Effector memory CD4-positive, alpha-beta T cell (primary cell): Measurements from ENCODE around the gene MGLL.

Source experiments
- DNase-seq, 3 donors: peaks; one replicate each; pipeline ENCODE4 v3.0.0-alpha.2; 2020
- H3K27ac ChIP-seq: 2 replicates; pipeline ENCODE4 v1.7.0; 2013; ENCODE audit warnings: mild to moderate bottlenecking, low read length, moderate library complexity; ENCODE audit not compliant: insufficient read depth, poor library complexity, severe bottlenecking
- H3K27me3 ChIP-seq: replicated peaks from 2 replicates; pipeline ENCODE4 v1.7.0; 2013; ENCODE audit warnings: mild to moderate bottlenecking, low read length; ENCODE audit not compliant: insufficient read depth, control insufficient read depth, poor library complexity, severe bottlenecking
- H3K36me3 ChIP-seq: 2 replicates; pipeline ENCODE4 v1.7.0; 2013; ENCODE audit warnings: mild to moderate bottlenecking, low read length, moderate library complexity; ENCODE audit not compliant: control insufficient read depth, insufficient read depth
- H3K4me1 ChIP-seq: 2 replicates; pipeline ENCODE4 v1.7.0; 2013; ENCODE audit warnings: low read length, mild to moderate bottlenecking; ENCODE audit not compliant: control insufficient read depth, insufficient read depth, poor library complexity, severe bottlenecking
- H3K4me3 ChIP-seq: 2 replicates; pipeline ENCODE4 v1.7.0; 2013; ENCODE audit warnings: low read length, low read depth, mild to moderate bottlenecking; ENCODE audit not compliant: insufficient read depth, poor library complexity, severe bottlenecking
- H3K9me3 ChIP-seq: 2 replicates; pipeline ENCODE4 v1.7.0; 2013; ENCODE audit warnings: mild to moderate bottlenecking, low read length, moderate library complexity; ENCODE audit not compliant: control insufficient read depth

The MGLL gene

GRCh38 chr3:127777332-127777731 lies 45.0 kb downstream of the MGLL start:
- Histone ChIP-seq H3K4me3 (no peak overlapping the region), H3K27ac (no peak overlapping the region), H3K9me3 (no peaks in the 10 kb centered on the region), H3K36me3 (no peaks in the 10 kb centered on the region), H3K27me3 (no peaks in the 10 kb centered on the region), H3K4me1 (no peaks in the 10 kb centered on the region)
- no peak for DNase-seq

- no peaks in the 10 kb centered on the region for H3K9me3 ChIP-seq
- DNase-seq: no peak
- H3K27ac ChIP-seq: no peak overlapping the region
- H3K27me3 ChIP-seq: no peaks in the 10 kb centered on the region
- H3K4me1 ChIP-seq: no peaks in the 10 kb centered on the region
- no peak overlapping the region for H3K4me3 ChIP-seq
- no peaks in the 10 kb centered on the region for H3K36me3 ChIP-seq
Observed at GRCh38 chr3:127776347-127776746, 46.0 kb downstream of the MGLL start.

GRCh38 chr3:127775398-127776109 lies 46.8 kb downstream of the MGLL start:
- H3K27ac ChIP-seq: no peak overlapping the region
- H3K4me3 ChIP-seq: no peak overlapping the region
- no peaks in the 10 kb centered on the region for H3K4me1 ChIP-seq
- DNase-seq: no peak
- no peaks in the 10 kb centered on the region for H3K9me3 ChIP-seq
- H3K36me3 ChIP-seq: no peaks in the 10 kb centered on the region
- H3K27me3 ChIP-seq: no peaks in the 10 kb centered on the region

DNA sequence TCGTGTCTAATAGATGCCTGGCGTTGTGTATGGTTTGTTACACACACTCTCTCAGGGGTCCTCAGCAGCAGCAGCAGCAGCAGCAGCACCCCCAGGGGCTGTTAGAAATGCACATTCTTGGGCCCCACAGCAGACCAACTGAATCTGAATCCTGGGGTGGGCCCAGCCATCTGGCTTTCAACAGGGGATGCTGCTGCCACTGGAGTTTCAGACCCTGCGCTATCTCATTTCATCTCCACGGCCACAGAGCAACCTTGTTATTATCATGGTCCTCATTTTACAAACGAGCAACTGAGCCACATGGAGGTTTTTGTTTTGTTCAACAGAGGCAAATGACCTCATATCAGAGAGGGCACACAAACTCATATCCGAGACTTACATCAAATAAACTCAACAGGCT lies 47.7 kb downstream of the MGLL start:
- Histone ChIP-seq H3K36me3 (no peaks in the 10 kb centered on the region), H3K9me3 (no peaks in the 10 kb centered on the region), H3K27ac (no peak overlapping the region), H3K4me3 (no peak overlapping the region), H3K27me3 (no peaks in the 10 kb centered on the region), H3K4me1 (no peaks in the 10 kb centered on the region)
- no peak for DNase-seq

DNA sequence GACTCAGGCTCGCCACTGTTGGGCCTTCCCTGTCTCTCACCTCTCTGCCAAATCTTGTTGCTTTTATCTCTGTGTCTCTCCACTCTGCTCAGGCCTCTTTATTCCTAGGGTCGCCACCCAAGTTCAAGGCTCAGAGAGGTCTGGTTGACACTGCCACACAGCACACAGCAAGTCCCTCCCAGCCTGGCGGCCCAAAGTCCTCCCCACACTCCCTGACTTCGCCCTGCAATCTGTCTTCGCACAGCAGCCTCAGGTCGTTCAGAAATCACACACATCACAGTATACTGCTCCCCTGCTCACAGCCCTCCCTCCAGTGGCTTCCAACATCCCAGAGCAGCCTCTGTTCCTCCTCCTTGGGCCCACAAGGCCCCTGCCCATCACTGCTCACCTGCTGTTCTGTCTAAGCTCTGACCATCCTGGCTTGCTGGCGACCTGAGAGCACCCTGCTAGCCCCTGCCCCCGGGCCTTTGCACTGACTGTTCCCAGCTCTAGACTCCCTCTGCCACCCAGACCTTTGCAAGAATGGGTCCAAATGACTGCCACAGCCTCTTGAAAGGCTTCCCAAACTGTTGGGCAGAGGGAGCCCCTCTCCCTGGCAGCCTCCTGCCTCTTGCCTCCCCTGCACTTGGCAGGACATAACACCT lies 48.4 kb downstream of the MGLL start:
- no peak for DNase-seq
- H3K4me1 ChIP-seq: no peaks in the 10 kb centered on the region
- no peaks in the 10 kb centered on the region for H3K27me3 ChIP-seq
- H3K27ac ChIP-seq: no peak overlapping the region
- H3K9me3 ChIP-seq: no peaks in the 10 kb centered on the region
- H3K36me3 ChIP-seq: no peaks in the 10 kb centered on the region
- no peak overlapping the region for H3K4me3 ChIP-seq

DNA sequence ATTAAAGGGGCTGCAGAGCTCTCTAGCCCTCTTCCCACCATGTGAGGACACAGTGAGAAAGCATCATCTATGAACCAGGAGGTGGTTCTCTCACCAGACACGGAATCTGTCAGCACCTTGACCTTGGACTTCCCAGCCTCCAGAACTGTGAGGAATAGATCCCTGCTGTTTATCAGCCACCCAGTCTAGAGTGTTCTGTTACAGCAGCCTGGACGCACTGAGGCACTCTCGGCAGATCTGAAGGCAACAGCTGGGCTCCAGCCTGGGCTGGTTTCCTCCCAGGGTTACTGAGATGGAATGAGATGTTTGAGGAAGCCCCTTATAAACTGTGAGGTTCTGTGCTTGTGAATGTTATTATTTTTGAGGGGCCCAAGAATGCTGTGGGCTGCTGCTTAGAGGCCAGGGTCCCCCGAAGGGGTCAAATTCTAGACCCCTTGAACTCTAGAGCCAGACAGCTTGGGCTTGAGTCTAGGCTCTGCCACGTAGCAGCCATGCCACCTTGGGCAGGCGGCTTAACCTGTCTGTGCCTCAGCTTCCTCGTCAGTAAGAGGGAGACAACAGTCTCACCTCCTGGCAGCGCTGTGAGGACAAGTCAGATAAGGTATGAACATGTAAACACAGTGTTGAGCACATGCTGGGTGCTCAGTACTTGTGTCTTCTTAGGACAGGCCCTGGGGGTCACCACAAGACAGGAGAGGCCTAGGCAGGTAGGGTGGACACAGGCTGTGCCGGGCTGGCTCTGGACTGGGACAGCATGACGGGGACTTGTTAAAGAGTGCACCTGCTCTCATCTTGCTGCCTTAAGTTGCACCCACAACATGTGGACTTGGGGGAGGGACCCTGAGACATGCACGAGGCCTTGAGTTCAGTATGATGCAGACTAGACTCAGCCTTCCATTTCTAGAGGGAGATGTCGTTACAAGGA lies 49.2 kb downstream of the MGLL start:
- Histone ChIP-seq H3K27me3 (no peaks in the 10 kb centered on the region), H3K4me1 (no peaks in the 10 kb centered on the region), H3K4me3 (no peak overlapping the region), H3K27ac (no peak overlapping the region), H3K36me3 (no peaks in the 10 kb centered on the region), H3K9me3 (no peaks in the 10 kb centered on the region)
- DNase-seq: no peak

GRCh38 chr3:127772273-127772672 lies 50.0 kb downstream of the MGLL start:
- no peaks in the 10 kb centered on the region for H3K4me1 ChIP-seq
- no peak for DNase-seq
- H3K36me3 ChIP-seq: no peaks in the 10 kb centered on the region
- H3K4me3 ChIP-seq: no peak overlapping the region
- no peaks in the 10 kb centered on the region for H3K9me3 ChIP-seq
- no peaks in the 10 kb centered on the region for H3K27me3 ChIP-seq
- H3K27ac ChIP-seq: no peak overlapping the region

- H3K27me3 ChIP-seq: no peaks in the 10 kb centered on the region
- no peaks in the 10 kb centered on the region for H3K9me3 ChIP-seq
- H3K27ac ChIP-seq: no peak overlapping the region
- no peaks in the 10 kb centered on the region for H3K36me3 ChIP-seq
- DNase-seq: no peak
- H3K4me1 ChIP-seq: no peaks in the 10 kb centered on the region
- no peak overlapping the region for H3K4me3 ChIP-seq
Observed at GRCh38 chr3:127771746-127772145, 50.6 kb downstream of the MGLL start.

- Histone ChIP-seq H3K27ac (no peak overlapping the region), H3K4me3 (no peak overlapping the region), H3K9me3 (no peaks in the 10 kb centered on the region), H3K27me3 (no peaks in the 10 kb centered on the region), H3K36me3 (no peaks in the 10 kb centered on the region), H3K4me1 (no peaks in the 10 kb centered on the region)
- no peak for DNase-seq
Observed at GRCh38 chr3:127770671-127771355, 51.5 kb downstream of the MGLL start.
